Immature natural killer cell (primary cell): Measurements from ENCODE around the gene TAOK2. TPM values are rescaled to one million over a fixed set of nuclear protein-coding genes. Genes with fewer than 3 reads are reported as not detected.

Experiments
- DNase-seq, 3 donors: peaks; one replicate each; pipeline ENCODE4 v3.0.0; 2022; ENCODE audit warnings: mixed read lengths in 1 of 3
- H3K27ac Mint-ChIP-seq, 6 donors: one replicate each; pipeline ENCODE4 v1.8.0; 2020; ENCODE audit warnings: mixed read lengths in 6 of 6, mild to moderate bottlenecking in 5 of 6, inconsistent platforms in 4 of 6, moderate library complexity in 3 of 6
- H3K27me3 Mint-ChIP-seq, 3 donors: one replicate each; pipeline ENCODE4 v1.8.0; 2020 to 2021; ENCODE audit warnings: low read depth in 3 of 3, mild to moderate bottlenecking in 3 of 3, mixed read lengths in 3 of 3, moderate library complexity in 3 of 3, inconsistent platforms in 1 of 3
- H3K36me3 Mint-ChIP-seq, 3 donors: one replicate each; pipeline ENCODE4 v1.8.0; 2020; ENCODE audit warnings: mixed read lengths in 3 of 3, inconsistent platforms in 2 of 3, mild to moderate bottlenecking in 2 of 3
- H3K4me1 Mint-ChIP-seq, 2 donors: one replicate each; pipeline ENCODE4 v1.8.0; 2020; ENCODE audit warnings: inconsistent platforms in 2 of 2, mild to moderate bottlenecking in 2 of 2, mixed read lengths in 2 of 2, moderate library complexity in 1 of 2
- H3K4me3 Mint-ChIP-seq, 5 donors: one replicate each; pipeline ENCODE4 v1.8.0; 2020; ENCODE audit warnings: mild to moderate bottlenecking in 5 of 5, mixed read lengths in 5 of 5, inconsistent platforms in 3 of 5, moderate library complexity in 3 of 5
- H3K9me3 Mint-ChIP-seq, 6 donors: one replicate each; pipeline ENCODE4 v1.8.0; 2020; ENCODE audit warnings: mild to moderate bottlenecking in 6 of 6, mixed read lengths in 6 of 6, inconsistent platforms in 4 of 6, moderate library complexity in 3 of 6
- polyA plus RNA-seq, 3 donors: library from polyadenylated mRNA; unstranded; fragments of 300-500 nt; fragmentation: Illumina TruSeq; gene quantifications; one replicate each; pipeline ENCODE4 v1.2.3, GENCODE V29; 2021

TAOK2 gene
- polyA plus RNA-seq, 3 donors from 2014 or later: 2.1 to 10.7 (median 3.0) TPM

- H3K4me1 Mint-ChIP-seq: peaks cover 8 to 9% of the 10 kb centered on the region in 2 donors
- DNase-seq: no peak
- H3K27me3 Mint-ChIP-seq: peaks cover 2 to 17% (median 5%) of the 10 kb centered on the region in 3 donors
- no peaks in the 10 kb centered on the region for H3K36me3 Mint-ChIP-seq
- H3K9me3 Mint-ChIP-seq: peaks cover 0 to 2% (median 0%) of the 10 kb centered on the region in 6 donors
- H3K27ac Mint-ChIP-seq: no peak overlapping the region
- H3K4me3 Mint-ChIP-seq: no peak overlapping the region
Measured at GRCh38 chr16:30023586-30023985, 49.9 kb downstream of the TAOK2 start.

- Mint-ChIP-seq H3K9me3 (peaks cover 0 to 2% (median 0%) of the 10 kb centered on the region in 6 donors), H3K36me3 (no peaks in the 10 kb centered on the region), H3K4me1 (peaks cover 8 to 9% of the 10 kb centered on the region in 2 donors), H3K4me3 (no peak overlapping the region), H3K27me3 (peaks cover 2 to 13% (median 7%) of the 10 kb centered on the region in 3 donors), H3K27ac (no peak overlapping the region)
- no peak for DNase-seq
Measured at GRCh38 chr16:30024451-30024850, 50.8 kb downstream of the TAOK2 start.

- Mint-ChIP-seq H3K4me1 (peaks cover 9 to 10% of the 10 kb centered on the region in 2 donors), H3K9me3 (peaks cover 0 to 2% (median 0%) of the 10 kb centered on the region in 6 donors), H3K27me3 (peaks cover 6 to 16% (median 7%) of the 10 kb centered on the region in 3 donors), H3K27ac (no peak overlapping the region), H3K4me3 (no peak overlapping the region), H3K36me3 (no peaks in the 10 kb centered on the region)
- no peak for DNase-seq
Measured at GRCh38 chr16:30025156-30025555, 51.5 kb downstream of the TAOK2 start.

GRCh38 chr16:30025574-30025973 lies 51.9 kb downstream of the TAOK2 start:
- peaks cover 9 to 10% of the 10 kb centered on the region in 2 donors for H3K4me1 Mint-ChIP-seq
- H3K27ac Mint-ChIP-seq: no peak overlapping the region
- DNase-seq: no peak
- H3K27me3 Mint-ChIP-seq: peaks cover 6 to 17% (median 7%) of the 10 kb centered on the region in 3 donors
- no peak overlapping the region for H3K4me3 Mint-ChIP-seq
- peaks cover 0 to 2% (median 0%) of the 10 kb centered on the region in 6 donors for H3K9me3 Mint-ChIP-seq
- no peaks in the 10 kb centered on the region for H3K36me3 Mint-ChIP-seq

GRCh38 chr16:30026449-30026848 lies 52.8 kb downstream of the TAOK2 start:
- Mint-ChIP-seq H3K27me3 (peaks cover 7 to 15% (median 8%) of the 10 kb centered on the region in 3 donors), H3K27ac (peak overlapping the region in 1 of 6 donors; percentile 62), H3K4me1 (peaks cover 2 to 3% of the 10 kb centered on the region in 2 donors), H3K4me3 (no peak overlapping the region), H3K36me3 (no peaks in the 10 kb centered on the region), H3K9me3 (peaks cover 0 to 2% (median 0%) of the 10 kb centered on the region in 6 donors)
- DNase-seq: no peak

- Mint-ChIP-seq H3K36me3 (no peaks in the 10 kb centered on the region), H3K4me3 (peak overlapping the region in 1 of 5 donors; percentile 10), H3K27me3 (peaks cover 10 to 18% (median 12%) of the 10 kb centered on the region in 3 donors), H3K27ac (no peak overlapping the region), H3K4me1 (peaks cover 4 to 5% of the 10 kb centered on the region in 2 donors), H3K9me3 (peaks cover 0 to 4% (median 0%) of the 10 kb centered on the region in 6 donors)
- no peak for DNase-seq
Measured at GRCh38 chr16:30027588-30028437, 54.1 kb downstream of the TAOK2 start.

- Mint-ChIP-seq H3K4me3 (no peak overlapping the region), H3K4me1 (peaks cover 4 to 5% of the 10 kb centered on the region in 2 donors), H3K36me3 (no peaks in the 10 kb centered on the region), H3K9me3 (peaks cover 0 to 4% (median 0%) of the 10 kb centered on the region in 6 donors), H3K27ac (no peak overlapping the region), H3K27me3 (peaks cover 10 to 18% (median 12%) of the 10 kb centered on the region in 3 donors)
- DNase-seq: peak in 1 of 3 donors; percentile 20
Measured at GRCh38 chr16:30028438-30029076, 54.9 kb downstream of the TAOK2 start.

GRCh38 chr16:30030011-30030685 lies 56.5 kb downstream of the TAOK2 start:
- no peak for DNase-seq
- Mint-ChIP-seq H3K36me3 (no peaks in the 10 kb centered on the region), H3K4me1 (peaks cover 4 to 5% of the 10 kb centered on the region in 2 donors), H3K4me3 (peak overlapping the region in 2 of 5 donors; percentile 46 to 48), H3K9me3 (peaks cover 0 to 4% (median 0%) of the 10 kb centered on the region in 6 donors), H3K27ac (no peak overlapping the region), H3K27me3 (peaks cover 10 to 17% (median 14%) of the 10 kb centered on the region in 3 donors)

GRCh38 chr16:30030841-30031413 lies 57.3 kb downstream of the TAOK2 start, which contains the start of gene TLCD3B:
TSS of gene TLCD3B (minus strand) at chr16:30031271. CDS start at chr16:30030527, 744 bp downstream.
- peaks cover 0 to 4% (median 0%) of the 10 kb centered on the region in 6 donors for H3K9me3 Mint-ChIP-seq
- no peak within 1 kb of the TSS for H3K27ac Mint-ChIP-seq
- peaks cover 10 to 17% (median 14%) of the 10 kb centered on the region in 3 donors for H3K27me3 Mint-ChIP-seq
- peaks cover 4 to 5% of the 10 kb centered on the region in 2 donors for H3K4me1 Mint-ChIP-seq
- DNase-seq: peak in 2 of 3 donors; percentile 8 to 22
- peak within 1 kb of the TSS in 4 of 5 donors; percentile 45 to 74 (median 55) for H3K4me3 Mint-ChIP-seq
- H3K36me3 Mint-ChIP-seq: no peaks in the 10 kb centered on the region

GRCh38 chr16:30031477-30031918 lies 57.8 kb downstream of the TAOK2 start:
- peak overlapping the region in 1 of 5 donors; percentile 13 for H3K4me3 Mint-ChIP-seq
- H3K27me3 Mint-ChIP-seq: peaks cover 10 to 17% (median 14%) of the 10 kb centered on the region in 3 donors
- no peak overlapping the region for H3K27ac Mint-ChIP-seq
- DNase-seq: no peak
- no peaks in the 10 kb centered on the region for H3K36me3 Mint-ChIP-seq
- peaks cover 0 to 4% (median 0%) of the 10 kb centered on the region in 6 donors for H3K9me3 Mint-ChIP-seq
- H3K4me1 Mint-ChIP-seq: peaks cover 4 to 5% of the 10 kb centered on the region in 2 donors

- no peak overlapping the region for H3K27ac Mint-ChIP-seq
- peak; percentile 32 to 60 (median 50) for DNase-seq
- H3K27me3 Mint-ChIP-seq: peaks cover 10 to 17% (median 14%) of the 10 kb centered on the region in 3 donors
- H3K36me3 Mint-ChIP-seq: no peaks in the 10 kb centered on the region
- H3K4me1 Mint-ChIP-seq: peaks cover 4 to 5% of the 10 kb centered on the region in 2 donors
- H3K4me3 Mint-ChIP-seq: peak overlapping the region in 4 of 5 donors; percentile 17 to 74 (median 54)
- H3K9me3 Mint-ChIP-seq: peaks cover 0 to 4% (median 0%) of the 10 kb centered on the region in 6 donors
Measured at GRCh38 chr16:30032083-30032819, 58.6 kb downstream of the TAOK2 start.

- Mint-ChIP-seq H3K9me3 (peaks cover 0 to 1% (median 0%) of the 10 kb centered on the region in 6 donors), H3K27me3 (peaks cover 9 to 17% (median 10%) of the 10 kb centered on the region in 3 donors), H3K36me3 (no peaks in the 10 kb centered on the region), H3K27ac (no peak overlapping the region), H3K4me3 (no peak overlapping the region), H3K4me1 (peaks cover 4 to 5% of the 10 kb centered on the region in 2 donors)
- DNase-seq: no peak
Measured at GRCh38 chr16:30033270-30033669, 59.6 kb downstream of the TAOK2 start.
